SK-N-SH treated with all-trans-retinoic acid at 6 μM for 48 hours (cell line): ENCODE results near the gene JPT1.

Source experiments
- ARNTL ChIP-seq: fragments of 450-650 bp; formaldehyde crosslinking; IDR thresholded peaks from 2 replicates; pipeline ENCODE4 v1.5.0; 2020; ENCODE audit warnings: low read depth, mild to moderate bottlenecking, moderate library complexity, borderline replicate concordance
- OSR1 ChIP-seq: fragments of 250-450 bp; sonication (Bioruptor Pico); IDR thresholded peaks from 2 replicates; pipeline ENCODE4 v1.8.0; 2022; ENCODE audit warnings: moderate library complexity, mild to moderate bottlenecking, inconsistent platforms
- ZFP3 ChIP-seq: fragments of 250-450 bp; sonication (Bioruptor Pico); IDR thresholded peaks from 2 replicates; pipeline ENCODE4 v1.5.0; 2020; ENCODE audit warnings: mild to moderate bottlenecking, moderate library complexity
- TF ChIP-seq, protein P1 (sequence below): fragments of 250-450 bp; sonication (Bioruptor Pico); IDR thresholded peaks from 2 replicates; pipeline ENCODE4 v1.8.0; 2020; ENCODE audit warnings: mild to moderate bottlenecking, moderate library complexity, borderline replicate concordance

DNA sequence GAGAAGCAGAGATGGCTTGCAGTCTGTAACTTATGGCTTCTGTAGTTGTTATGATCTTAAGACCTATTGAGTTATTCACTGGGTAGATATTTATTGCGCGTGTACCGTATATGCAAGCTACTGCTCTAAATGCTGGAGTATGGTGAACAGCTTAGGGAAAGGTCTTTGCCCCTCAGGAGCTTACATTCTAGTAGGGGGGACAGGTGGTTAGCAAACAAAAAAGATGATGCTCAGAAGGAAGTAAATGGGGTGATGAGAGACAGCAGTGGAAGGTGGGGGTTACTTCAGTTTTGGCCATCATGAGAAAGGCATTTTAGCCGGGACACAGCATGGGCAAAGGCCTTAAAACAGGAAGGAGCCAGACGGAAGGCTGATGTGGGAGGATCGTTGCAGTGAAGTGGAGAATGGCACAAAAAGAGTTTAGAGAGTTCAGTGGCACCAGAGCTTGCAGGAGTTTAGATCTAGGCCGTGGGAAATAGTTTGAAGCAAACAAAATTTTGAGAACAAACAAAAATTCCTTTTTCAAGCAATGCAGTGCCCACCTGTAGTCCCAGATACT is 42.5 kb downstream of the JPT1 start:
- TF ChIP-seq ARNTL (CRISPR knock-in tag) (no peak), ZFP3 (CRISPR knock-in tag) (no peak), OSR1 (CRISPR knock-in tag) (no peak)
- TF ChIP-seq, protein P1, sequence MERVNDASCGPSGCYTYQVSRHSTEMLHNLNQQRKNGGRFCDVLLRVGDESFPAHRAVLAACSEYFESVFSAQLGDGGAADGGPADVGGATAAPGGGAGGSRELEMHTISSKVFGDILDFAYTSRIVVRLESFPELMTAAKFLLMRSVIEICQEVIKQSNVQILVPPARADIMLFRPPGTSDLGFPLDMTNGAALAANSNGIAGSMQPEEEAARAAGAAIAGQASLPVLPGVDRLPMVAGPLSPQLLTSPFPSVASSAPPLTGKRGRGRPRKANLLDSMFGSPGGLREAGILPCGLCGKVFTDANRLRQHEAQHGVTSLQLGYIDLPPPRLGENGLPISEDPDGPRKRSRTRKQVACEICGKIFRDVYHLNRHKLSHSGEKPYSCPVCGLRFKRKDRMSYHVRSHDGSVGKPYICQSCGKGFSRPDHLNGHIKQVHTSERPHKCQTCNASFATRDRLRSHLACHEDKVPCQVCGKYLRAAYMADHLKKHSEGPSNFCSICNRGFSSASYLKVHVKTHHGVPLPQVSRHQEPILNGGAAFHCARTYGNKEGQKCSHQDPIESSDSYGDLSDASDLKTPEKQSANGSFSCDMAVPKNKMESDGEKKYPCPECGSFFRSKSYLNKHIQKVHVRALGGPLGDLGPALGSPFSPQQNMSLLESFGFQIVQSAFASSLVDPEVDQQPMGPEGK, result no peak
